NCI-H446 treated with DMSO at 0.1 percent for 48 hours (cell line): ENCODE measurements around the gene OAF.

Source experiments
- DNase-seq: peaks from one replicate; lab custom pipeline; 2025; lab: John Stamatoyannopoulos, UW

OAF gene

DNA sequence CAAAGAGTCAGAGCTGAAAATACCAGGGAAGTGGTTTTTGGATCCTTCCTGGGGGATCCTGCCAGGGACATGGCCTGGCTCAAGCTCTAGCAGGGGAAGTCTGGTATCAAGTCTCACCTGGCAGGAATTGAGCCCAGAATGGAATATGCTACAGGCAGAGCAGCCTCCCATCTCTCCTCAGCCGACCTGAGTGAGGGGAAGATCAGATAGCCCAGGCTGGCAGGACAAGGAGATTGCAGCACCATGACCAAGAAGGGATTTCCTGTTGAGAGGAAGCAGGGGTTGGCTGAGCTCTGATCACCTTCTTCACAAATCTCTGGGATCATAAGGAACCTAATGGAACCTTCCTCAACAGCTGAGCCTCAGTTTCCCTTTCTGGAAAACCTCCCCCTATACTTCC, 13.0 kb downstream of the OAF start:
- no peak for DNase-seq

DNA sequence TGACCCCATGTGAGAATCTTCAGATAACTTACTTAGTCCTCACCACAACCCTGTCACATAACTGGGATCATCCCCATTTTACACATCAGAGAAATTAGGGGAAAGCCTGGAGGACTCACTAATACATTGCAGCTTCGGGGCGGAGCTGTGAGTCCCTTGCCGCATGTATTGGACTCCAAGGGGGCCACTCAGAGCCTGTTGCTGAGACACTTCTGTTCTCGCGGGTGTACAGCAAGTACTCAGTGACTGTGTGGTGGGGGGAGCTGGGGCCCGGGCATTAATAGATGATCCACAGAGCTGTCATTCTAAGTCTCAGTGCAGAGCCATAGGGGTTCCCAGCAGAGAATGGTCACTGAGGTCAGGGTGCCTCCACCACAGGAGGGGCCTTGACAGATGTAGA, 13.5 kb downstream of the OAF start:
- no peak for DNase-seq

DNA sequence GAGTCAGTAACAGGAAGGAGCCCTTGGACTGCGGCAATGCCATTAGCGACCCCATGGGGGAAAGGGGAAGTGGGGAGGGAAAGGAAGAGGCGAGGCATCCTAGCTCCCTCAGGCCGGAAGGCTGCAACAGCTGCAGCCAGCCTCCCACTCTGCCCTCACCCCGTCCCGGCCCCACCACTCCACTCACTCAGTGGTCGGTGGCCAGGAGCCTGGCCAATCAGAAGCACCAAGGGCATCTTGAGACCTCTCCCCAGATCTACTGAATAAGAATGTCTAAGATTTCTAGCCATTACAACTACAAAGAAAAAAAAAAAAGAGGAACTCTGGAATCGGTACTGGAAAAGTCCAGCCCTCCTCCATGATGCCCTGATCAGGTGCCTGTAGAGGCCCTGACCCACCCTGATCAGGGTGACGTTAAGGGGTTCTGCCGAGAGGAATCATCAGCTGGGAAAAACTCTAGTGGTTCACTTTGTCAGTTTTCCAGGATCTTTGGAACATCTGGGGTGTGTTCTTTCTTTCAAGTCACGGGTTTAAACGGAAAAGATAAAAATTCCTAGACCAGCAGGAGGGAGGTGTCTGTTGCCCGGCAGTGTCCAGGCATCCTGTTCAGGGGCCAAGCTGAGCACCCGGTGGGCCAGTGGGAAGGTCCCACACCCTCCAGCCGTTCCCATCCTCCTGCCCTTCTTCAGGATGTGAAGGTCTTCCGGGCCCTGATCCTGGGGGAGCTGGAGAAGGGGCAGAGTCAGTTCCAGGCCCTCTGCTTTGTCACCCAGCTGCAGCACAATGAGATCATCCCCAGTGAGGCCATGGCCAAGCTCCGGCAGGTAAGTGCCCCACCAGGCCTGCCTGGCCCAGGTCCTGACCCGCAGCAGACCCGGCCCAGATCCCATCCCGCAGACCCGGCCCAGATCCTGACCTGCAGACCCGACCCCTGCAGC, 14.4 kb downstream of the OAF start:
- no peak for DNase-seq

DNA sequence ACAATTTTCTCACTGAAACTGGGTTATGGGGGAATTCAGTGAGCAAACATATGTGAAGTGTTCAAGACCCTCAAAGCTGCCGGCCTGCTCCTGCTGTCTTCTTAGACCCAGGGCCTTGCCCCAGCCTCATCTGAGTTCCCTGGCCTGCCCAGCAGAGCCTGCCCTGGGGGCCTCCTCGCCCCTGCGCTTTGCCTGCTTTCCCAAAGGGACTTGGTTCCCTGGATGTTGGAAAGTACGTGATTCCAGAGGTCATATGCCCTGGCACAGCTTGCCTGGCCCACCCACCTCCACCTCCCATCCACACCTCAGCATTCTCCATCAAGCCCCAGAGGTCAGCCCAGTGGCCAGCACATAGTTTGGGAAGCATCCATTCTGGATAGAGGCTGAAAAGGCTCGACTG, 15.4 kb downstream of the OAF start:
- DNase-seq, result no peak

DNA sequence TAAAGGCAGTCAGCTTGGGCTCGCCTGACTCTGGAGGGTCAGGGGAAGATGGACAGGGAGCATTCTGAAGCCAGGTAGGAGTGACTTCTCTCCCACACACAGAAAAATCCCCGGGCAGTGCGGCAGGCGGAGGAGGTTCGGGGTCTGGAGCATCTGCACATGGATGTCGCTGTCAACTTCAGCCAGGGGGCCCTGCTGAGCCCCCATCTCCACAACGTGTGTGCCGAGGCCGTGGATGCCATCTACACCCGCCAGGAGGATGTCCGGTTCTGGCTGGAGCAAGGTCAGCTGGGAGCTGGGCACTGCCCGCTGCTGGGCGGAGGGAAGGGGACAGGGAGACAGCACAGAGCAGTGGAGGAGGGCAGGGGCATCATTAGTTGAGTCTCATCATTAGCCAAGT, 15.9 kb downstream of the OAF start:
- no peak for DNase-seq

DNA sequence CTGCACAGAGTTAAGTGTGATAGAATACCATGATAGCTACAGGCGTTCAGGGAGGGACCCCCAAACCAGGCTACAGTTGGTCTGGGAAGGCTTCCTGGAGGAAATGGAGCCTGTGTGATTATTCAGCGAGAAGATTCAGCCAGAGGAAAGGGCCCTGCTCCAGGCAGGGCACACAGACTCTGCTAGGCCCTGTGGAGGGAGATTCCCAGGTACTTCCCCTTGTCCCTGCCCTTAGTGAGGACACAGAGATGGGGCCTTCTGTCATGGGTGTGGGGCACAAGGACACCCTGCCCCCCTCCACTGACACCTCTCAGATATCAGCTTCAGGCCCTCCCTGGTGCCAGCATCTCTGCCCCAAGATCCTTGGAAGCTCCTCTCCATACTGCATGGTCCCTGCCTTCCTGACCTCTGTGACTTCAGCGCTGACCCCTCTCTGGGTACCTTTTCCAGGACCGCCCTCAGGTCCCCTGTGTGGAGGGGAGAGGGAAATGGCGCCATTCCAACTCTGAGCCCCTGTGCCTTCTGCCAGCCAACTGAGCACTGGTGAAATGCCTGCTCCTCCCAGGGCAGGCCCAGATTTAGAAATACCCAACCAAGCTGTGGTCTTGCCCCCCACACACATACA, 16.5 kb downstream of the OAF start:
- DNase-seq, result no peak

DNA sequence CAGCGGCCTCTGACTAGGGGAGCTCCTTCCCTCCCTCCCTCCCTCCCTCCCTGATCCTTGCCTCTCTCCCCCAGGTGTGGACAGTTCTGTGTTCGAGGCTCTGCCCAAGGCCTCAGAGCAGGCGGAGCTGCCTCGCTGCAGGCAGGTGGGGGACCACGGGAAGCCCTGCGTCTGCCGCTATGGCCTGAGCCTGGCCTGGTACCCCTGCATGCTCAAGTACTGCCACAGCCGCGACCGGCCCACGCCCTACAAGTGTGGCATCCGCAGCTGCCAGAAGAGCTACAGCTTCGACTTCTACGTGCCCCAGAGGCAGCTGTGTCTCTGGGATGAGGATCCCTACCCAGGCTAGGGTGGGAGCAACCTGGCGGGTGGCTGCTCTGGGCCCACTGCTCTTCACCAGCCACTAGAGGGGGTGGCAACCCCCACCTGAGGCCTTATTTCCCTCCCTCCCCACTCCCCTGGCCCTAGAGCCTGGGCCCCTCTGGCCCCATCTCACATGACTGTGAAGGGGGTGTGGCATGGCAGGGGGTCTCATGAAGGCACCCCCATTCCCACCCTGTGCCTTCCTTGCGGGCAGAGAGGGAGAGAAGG, 18.1 kb downstream of the OAF start:
- no peak for DNase-seq

DNA sequence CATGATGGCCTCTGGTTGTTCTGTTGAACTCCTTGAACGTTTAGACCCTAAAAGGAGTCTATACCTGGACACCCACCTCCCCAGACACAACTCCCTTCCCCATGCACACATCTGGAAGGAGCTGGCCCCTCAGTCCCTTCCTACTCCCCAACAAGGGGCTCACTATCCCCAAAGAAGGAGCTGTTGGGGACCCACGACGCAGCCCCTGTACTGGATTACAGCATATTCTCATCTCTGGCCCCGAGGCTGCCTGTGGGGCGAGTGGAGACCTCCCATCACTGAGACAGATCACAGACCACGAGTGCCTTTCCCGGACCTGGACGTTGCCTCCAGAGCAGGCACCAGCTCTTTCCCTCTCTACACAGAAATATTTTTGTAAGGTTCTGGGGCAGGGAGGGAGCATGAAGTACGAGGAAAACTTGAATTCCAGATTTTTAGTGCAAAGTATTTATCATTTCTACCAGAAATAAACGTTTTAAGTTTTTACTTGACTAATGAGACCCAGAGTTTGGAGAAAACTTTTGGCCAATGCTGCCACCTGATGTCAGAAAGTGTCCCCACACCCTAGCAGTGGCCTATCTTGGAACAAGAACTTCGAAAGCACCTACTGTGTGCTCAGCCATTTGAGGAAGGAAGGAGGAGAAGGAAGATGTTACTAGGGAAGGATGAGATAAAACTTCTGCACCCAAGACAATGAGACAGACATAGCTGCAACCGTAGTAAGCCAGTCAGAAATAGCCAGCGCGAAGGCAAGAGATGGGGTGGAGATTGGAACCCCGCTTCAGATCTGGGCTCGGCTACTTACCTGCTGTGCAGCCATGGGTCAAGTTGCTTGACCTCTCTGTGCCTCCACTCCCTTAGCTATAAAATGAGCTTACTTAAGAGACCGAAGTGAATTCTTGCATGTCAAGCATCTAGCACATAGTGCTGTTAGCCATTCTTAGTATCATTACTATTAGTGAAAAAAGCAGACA, 18.9 kb downstream of the OAF start:
- DNase-seq, result no peak

DNA sequence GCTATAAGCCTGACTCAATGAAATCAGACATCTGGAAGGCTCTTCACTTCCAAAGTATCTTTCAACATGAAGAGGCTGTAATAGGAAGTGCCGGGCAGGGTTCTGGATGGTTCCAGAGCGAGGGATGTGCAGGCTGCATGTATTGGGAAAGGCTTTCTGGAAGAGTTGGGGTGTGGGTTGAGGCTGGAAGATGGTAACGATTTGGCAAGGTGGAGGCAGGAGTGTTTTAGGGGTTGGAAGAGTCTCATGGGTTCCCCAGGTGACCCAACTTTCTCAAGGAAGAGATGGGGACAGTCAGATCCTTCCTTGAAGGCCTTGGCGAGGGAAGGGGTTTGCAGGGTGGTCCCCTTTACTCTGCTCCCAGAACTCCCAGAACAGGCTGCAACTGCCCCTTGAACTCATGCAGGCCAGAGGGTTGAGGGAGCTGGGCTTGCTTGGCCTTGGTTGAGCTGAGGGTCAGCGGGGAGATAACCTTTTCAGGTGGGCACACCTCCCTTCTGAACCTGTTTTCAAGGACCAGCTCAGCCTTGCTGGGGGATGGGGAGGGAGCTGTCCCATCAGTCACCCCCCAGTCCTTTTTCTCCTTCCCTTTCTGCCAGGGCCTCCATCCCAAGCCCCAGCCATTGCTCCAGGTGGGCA, 19.7 kb downstream of the OAF start:
- DNase-seq, result no peak

DNA sequence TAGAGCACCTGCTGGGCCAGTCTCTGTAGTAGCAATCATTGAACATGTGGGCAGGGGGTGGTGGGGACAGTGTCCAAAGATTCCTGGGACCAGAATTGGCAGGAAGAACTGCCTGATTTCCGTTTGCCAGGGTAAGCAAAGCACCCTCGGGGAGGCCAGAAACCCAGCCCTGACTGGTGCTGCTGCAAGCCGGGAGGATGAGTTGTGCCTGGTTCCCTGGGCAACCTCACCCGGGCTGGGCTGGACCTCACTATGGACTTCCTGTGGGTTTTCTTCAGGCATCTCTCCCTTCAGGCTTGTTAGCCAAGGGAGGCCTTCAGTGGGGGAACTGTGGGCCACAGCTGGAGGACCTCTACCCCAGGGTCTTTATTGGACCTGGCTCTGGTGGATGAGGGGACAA, 21.1 kb downstream of the OAF start:
- DNase-seq, result no peak

DNA sequence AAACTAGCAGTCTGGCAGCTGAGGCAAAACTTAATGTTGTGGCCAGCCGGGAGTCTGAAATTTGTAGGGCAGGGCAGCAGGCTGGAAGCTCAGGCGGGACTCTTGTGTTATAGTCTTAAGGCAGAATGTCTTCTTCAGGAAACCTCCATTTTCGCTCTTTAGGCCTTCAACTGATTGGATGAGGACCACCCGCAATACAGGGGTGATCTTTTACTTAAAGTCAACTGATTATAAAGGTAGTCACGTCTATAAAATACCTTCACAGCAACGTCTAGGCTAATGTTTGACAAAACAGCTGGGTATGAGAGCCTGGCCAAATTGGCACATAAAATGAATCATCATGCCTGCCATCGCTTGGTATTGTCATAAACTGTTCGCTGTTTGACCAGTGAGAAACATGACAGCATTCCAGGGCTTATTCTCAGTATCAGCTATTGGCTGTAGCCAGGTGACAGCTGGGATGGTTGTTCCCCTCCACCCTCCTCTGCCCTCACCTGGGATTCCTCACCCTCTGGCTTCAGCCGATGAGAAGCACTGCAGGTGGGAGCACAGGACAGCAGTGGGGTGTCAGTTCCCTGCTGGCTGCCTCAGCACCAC, 22.5 kb downstream of the OAF start:
- DNase-seq, result no peak

DNA sequence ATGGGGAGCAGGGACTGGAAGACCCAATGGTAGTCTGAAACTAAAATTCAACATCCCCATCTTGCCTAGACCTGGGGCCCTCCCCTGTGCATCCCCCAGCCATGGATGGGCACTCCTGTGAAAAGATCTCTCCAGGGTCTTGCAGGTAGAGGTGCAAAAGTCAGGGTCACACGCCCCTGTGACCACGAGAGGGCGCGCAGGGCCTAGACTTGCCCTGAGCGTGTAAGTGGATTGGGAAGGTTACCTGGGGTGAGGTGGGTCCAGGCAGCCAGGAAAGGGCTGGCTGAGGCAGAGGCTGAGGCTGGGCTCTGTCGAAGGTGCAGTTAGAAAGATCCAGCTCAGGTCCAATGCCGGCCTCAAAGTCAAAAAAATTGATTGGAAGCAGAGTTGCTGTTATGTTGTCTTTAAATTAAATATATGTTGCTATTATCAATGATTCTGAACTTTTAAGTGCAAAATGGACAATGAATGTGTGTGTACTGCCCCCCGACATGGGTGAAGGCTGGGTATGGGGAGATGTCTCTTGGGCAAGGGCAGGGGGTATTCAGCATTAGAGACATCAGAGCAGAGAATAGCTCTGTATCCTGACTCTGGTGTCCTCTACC, 24.3 kb downstream of the OAF start:
- no peak for DNase-seq

DNA sequence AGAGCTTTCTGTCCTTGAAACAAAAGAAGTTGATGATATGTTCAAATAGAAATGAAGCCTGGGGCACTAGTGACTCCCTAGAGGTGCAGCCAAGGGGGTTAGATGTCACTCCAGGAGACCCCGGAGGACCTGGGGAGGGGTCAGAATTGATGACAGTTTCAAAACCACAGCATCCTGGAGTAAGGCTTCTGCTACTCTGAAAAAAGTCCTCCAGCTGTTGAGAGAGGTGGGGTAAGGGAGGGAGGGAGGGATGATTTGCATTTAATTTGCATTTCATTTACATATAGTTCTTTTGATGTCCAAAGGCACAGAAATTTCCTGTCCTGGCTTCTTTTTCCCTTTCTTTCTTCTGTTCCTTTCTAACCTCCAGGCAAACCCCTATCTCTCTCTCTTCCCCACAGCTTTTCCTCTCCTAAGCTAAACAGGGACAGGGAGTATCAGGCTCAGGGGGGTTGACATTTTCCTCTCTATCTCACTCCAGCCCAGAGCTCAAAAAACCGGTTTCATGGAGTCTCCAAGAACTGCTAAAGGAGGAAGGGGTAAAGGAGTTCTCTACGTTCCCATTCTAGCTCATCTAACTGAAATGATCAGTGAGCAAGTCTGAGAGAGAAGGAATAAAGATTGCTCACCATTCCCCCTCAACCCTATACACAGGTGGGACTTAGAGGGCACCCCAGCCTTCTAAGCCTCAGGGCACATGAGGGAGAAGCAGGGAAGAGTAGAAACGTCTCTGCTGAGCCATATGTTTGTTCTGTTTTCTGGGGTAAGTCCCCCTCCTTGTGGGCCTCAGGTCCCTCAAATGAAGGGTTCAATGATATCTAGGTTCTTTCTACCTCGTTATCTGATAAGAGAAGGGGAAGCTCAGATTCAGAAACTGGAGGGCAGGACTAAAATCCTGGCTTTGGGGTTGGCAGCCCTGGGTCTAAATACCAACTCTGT, 25.6 kb downstream of the OAF start:
- DNase-seq, result no peak

DNA sequence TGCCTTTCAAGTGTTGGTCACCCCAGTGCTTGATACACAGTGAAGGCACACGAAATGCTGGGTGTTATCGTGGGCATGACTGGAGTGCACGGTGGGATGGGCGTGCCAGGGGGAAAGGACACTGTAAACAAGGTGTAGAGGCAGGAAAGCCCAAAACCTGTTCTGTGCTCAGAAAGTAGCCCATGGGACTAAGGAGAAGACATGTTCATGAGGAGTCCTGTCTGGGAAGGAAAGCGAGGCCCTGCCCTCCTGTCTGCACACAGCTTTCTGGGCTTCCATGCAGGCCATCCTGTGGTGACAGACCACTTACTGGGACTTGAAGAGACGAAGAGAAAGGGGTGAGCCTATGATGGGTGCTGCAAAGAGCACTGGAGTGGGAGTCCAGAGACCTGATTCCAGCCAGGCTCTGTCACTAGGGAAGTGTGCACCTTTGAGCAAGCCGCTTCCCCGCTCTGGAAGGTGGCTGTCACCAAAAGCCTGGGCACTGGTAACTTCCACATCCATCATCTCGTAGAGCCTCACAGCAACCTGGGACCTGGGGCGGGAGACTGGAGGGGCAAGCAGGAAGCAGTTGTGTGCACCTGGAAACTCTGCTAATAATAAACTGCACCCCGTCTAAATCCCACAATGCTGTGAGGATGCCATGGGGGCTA, 28.3 kb downstream of the OAF start:
- no peak for DNase-seq

DNA sequence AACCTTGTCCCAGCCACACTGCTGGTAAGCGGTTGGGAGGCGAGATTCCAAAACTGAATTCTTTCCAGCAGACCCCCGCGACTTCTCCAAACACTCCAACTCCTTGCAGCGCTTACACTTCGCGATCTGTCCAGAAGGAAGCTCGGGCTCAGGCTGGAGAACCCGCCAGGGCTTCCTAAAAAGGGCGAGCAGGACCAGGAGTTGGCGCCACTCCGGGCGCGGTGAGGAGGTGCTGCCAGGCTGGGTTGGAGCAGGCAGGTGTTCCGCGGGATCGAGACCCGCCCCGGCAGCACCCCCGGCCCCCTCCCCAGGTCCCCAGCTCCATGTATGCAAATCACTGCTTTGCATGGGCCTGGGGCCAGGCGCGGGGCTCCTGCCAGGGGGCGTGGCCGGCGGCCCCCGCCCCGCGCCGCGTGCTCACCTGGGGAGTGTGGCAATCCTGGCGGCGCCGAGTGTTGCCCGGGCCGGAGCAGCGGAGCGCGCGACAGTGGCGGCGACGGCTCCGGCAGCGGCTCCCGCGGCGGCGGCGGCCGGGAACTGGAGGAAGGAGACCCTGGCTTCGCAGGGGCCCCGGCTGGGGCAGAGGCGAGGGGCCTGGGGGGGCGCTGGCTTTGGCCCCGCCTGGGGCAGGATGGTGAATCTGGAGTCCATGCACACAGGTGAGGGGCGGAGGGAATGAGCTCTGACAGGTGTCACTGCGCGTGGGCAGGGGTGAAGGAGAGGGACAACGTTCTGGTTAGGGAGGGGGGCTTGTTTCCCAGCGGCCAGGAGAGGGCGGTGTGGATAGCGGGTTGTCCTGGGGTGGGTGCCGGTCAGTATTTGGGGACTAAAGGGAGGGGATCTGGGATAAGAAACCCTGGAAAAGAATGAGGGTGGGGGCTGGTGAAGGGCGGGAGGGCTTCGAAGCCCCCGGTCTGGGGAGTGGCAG, 29.1 kb downstream of the OAF start, which contains the start of gene POU2F3:
Gene POU2F3, plus strand, starts transcription at position 428 of the 928 bp plus-strand sequence. Its CDS starts 204 bp downstream, at position 632.
- no peak for DNase-seq

DNA sequence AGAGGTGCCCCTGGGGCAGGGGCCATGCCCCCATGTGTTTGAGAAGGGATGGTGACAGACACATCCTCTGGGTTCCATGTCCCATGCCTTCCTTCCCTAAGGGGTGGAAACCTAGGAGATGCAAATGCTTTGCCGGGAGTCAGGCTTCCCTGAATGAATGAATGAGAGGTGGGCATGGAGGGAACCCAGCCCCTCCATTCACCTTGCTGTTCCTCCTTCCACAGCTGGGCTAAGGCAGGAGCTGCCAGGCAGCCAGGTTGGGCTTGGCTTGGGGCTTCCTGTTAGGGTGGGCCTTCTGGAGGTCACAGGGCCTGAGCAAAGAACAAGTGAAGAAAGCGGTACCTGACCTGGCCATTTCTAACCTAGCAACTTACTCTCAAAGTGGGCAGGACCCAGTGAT, 30.0 kb downstream of the OAF start:
- DNase-seq, result no peak

DNA sequence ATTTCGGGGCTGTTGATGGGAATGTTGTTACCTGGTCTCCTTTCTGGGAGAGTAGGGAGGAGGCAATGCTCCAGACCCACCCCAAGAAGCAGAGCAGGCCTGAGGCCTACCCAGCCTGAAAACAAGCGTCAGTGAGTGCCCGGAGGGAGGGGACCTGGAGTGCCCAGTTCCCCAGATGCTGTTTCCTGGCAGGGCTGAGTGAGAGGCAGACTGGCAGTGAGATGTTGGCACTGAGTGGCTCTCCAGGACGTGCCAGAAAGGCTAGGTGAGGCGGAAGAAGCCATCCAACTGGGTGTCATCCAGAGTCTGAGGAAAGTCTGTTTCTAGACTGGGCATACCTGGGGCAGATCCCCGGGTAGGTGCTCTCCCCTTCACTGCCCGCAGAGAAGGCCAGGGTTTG, 30.4 kb downstream of the OAF start:
- no peak for DNase-seq

DNA sequence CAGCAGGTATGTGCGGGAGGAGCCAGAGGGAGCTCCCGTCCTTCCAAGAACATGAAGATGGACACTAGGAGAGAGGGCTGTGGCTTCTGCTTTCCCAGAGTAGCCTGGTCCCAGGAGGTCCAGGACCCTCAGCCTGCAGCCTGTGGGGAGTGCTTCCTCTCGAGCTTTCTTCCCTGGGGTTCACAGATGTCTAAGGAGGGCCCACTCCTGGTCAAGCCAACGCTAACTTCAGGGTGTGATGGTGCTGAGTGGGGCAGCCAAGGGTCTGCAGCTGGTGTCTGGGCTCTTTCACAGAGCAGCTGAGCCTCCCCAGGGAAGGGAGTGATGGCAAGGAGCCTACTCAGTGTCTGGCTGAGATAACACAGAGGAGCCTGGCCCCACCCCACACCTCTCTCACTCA, 32.4 kb downstream of the OAF start:
- no peak for DNase-seq
